Ishikawa (cell line): ENCODE data around the gene RBM19.

Source experiments
- CEBPB ChIP-seq: IDR thresholded peaks from 2 replicates; pipeline ENCODE4 v1.6.1; 2012
- CREB1 ChIP-seq: IDR thresholded peaks from 2 replicates; pipeline ENCODE4 v1.6.1; 2012; ENCODE audit warnings: low read depth
- EGR1 ChIP-seq: IDR thresholded peaks from 2 replicates; pipeline ENCODE4 v1.6.1; 2012
- EP300 ChIP-seq: IDR thresholded peaks from 2 replicates; pipeline ENCODE4 v1.6.1; 2012; ENCODE audit warnings: borderline replicate concordance
- FOXM1 ChIP-seq: IDR thresholded peaks from 2 replicates; pipeline ENCODE4 v1.6.1; 2012; ENCODE audit warnings: low read depth, borderline replicate concordance
- MAX ChIP-seq: IDR thresholded peaks from 2 replicates; pipeline ENCODE4 v1.6.1; 2012
- NFIC ChIP-seq: IDR thresholded peaks from 2 replicates; pipeline ENCODE4 v1.6.1; 2012
- RAD21 ChIP-seq: IDR thresholded peaks from 2 replicates; pipeline ENCODE4 v1.6.1; 2012; ENCODE audit warnings: low read depth
- REST ChIP-seq: IDR thresholded peaks from 2 replicates; pipeline ENCODE4 v1.6.1; 2012; ENCODE audit warnings: low read depth, mild to moderate bottlenecking
- TAF1 ChIP-seq: IDR thresholded peaks from 2 replicates; pipeline ENCODE4 v1.6.1; 2012; ENCODE audit warnings: low read depth, mild to moderate bottlenecking
- TCF12 ChIP-seq: IDR thresholded peaks from 2 replicates; pipeline ENCODE4 v1.6.1; 2012; ENCODE audit warnings: low read depth
- TEAD4 ChIP-seq: IDR thresholded peaks from 2 replicates; pipeline ENCODE4 v1.6.1; 2012
- USF1 ChIP-seq: IDR thresholded peaks from 2 replicates; pipeline ENCODE4 v1.6.1; 2012
- YY1 ChIP-seq: IDR thresholded peaks from 2 replicates; pipeline ENCODE4 v1.6.1; 2012; ENCODE audit warnings: low read depth
- ZBTB7A ChIP-seq: IDR thresholded peaks from 2 replicates; pipeline ENCODE4 v1.6.1; 2012; ENCODE audit warnings: low read depth

Gene RBM19

GRCh38 chr12:113794774-113795173 is 171.4 kb downstream of the RBM19 start:
- TF ChIP-seq RAD21, result no peak
- no peak for TF ChIP-seq TAF1
- TF ChIP-seq YY1, result no peak
- no peak for TF ChIP-seq REST

- no peak for TF ChIP-seq EGR1
- TF ChIP-seq FOXM1, result no peak
- TF ChIP-seq TAF1, result no peak
- no peak for TF ChIP-seq CREB1
- TF ChIP-seq MAX, result no peak
- TF ChIP-seq RAD21, result no peak
Measured at GRCh38 chr12:113793250-113793649, 172.9 kb downstream of the RBM19 start.

GRCh38 chr12:113792450-113792849 is 173.7 kb downstream of the RBM19 start:
- TF ChIP-seq MAX (no peak), USF1 (no peak), REST (no peak), ZBTB7A (no peak), CREB1 (no peak), RAD21 (no peak), YY1 (no peak), EGR1 (no peak), CEBPB (no peak), FOXM1 (no peak), TAF1 (no peak), EP300 (no peak), TEAD4 (no peak), TCF12 (no peak), NFIC (no peak)

GRCh38 chr12:113788020-113788856 is 177.9 kb downstream of the RBM19 start:
- TF ChIP-seq TEAD4 (no peak), EGR1 (no peak), TAF1 (no peak), EP300 (no peak), FOXM1 (no peak), USF1 (no peak)

GRCh38 chr12:113786107-113786506 is 180.0 kb downstream of the RBM19 start:
- no peak for TF ChIP-seq EGR1
- no peak for TF ChIP-seq ZBTB7A
- no peak for TF ChIP-seq YY1
- TF ChIP-seq MAX, result no peak
- TF ChIP-seq CEBPB, result no peak
- no peak for TF ChIP-seq RAD21
- TF ChIP-seq CREB1, result no peak
- no peak for TF ChIP-seq NFIC
- no peak for TF ChIP-seq TAF1
- no peak for TF ChIP-seq REST
- no peak for TF ChIP-seq FOXM1
- no peak for TF ChIP-seq EP300
- TF ChIP-seq TCF12, result no peak
- TF ChIP-seq USF1, result no peak
- TF ChIP-seq TEAD4, result no peak
